MCF 10A (cell line): ENCODE results near the gene GTF2A1L. TPM values are rescaled to one million over a fixed set of nuclear protein-coding genes. Genes with fewer than 3 reads are reported as not detected.

Experiments
- BruUV-seq: library from RNA; stranded (reverse); fragments of 400-500 nt; replicated peaks from 2 replicates; lab custom pipeline; 2021; lab: Mats Ljungman, UMichigan
- CTCF ChIA-PET: fragments of 300-600 bp; sonication (Branson Sonifier 250); formaldehyde crosslinking; extraction: SDS; loops from one replicate; lab custom pipeline; 2021; ENCODE audit warnings: antibody characterized with exemption, inconsistent platforms; lab: Yijun Ruan, JAX
- POLR2A ChIA-PET: fragments of 300-600, 350-650 bp; sonication (Branson Sonifier 250); formaldehyde crosslinking; extraction: SDS; loops from one replicate; lab custom pipeline; 2020; ENCODE audit warnings: antibody characterized with exemption, inconsistent platforms; lab: Yijun Ruan, JAX
- DNase-seq: peaks from one replicate; pipeline ENCODE4 v3.0.0-alpha.2; 2018; ENCODE audit not compliant: unreplicated experiment
- H3K27ac Mint-ChIP-seq: one replicate; pipeline ENCODE4 v1.8.0; 2022; ENCODE audit warnings: mild to moderate bottlenecking, low read depth, mixed read lengths; ENCODE audit not compliant: unreplicated experiment
- H3K27me3 Mint-ChIP-seq: one replicate; pipeline ENCODE4 v1.8.0; 2022; ENCODE audit warnings: mixed read lengths; ENCODE audit not compliant: insufficient read depth, unreplicated experiment
- H3K36me3 Mint-ChIP-seq: one replicate; pipeline ENCODE4 v1.8.0; 2022; ENCODE audit warnings: mild to moderate bottlenecking, moderate library complexity, mixed read lengths; ENCODE audit not compliant: insufficient read depth, unreplicated experiment
- H3K4me1 Mint-ChIP-seq: one replicate; pipeline ENCODE4 v1.8.0; 2022; ENCODE audit warnings: mixed read lengths; ENCODE audit not compliant: insufficient read depth, unreplicated experiment
- H3K4me3 Mint-ChIP-seq: one replicate; pipeline ENCODE4 v1.8.0; 2022; ENCODE audit warnings: mild to moderate bottlenecking, moderate library complexity, mixed read lengths; ENCODE audit not compliant: unreplicated experiment
- H3K9me3 Mint-ChIP-seq: one replicate; pipeline ENCODE4 v1.8.0; 2022; ENCODE audit warnings: mixed read lengths; ENCODE audit not compliant: unreplicated experiment
- intact Hi-C: fragments of 100-400 bp; cut with micrococcal nuclease; formaldehyde crosslinking; loops from 2 replicates; pipeline ENCODE4 v1.14.1; 2022
- total RNA-seq: library from RNA; stranded (reverse); gene quantifications from 2 replicates; pipeline ENCODE4 v1.2.3, GENCODE V29; 2022
- TF ChIP-seq, protein P1 (sequence below): fragments of 200-600 bp; IDR thresholded peaks from one replicate; pipeline ENCODE4 v1.8.0; 2022; ENCODE audit warnings: antibody characterized with exemption, mild to moderate bottlenecking; ENCODE audit not compliant: unreplicated experiment

GTF2A1L gene
- total RNA-seq, 1 experiment from 2014 or later: not detected

DNA sequence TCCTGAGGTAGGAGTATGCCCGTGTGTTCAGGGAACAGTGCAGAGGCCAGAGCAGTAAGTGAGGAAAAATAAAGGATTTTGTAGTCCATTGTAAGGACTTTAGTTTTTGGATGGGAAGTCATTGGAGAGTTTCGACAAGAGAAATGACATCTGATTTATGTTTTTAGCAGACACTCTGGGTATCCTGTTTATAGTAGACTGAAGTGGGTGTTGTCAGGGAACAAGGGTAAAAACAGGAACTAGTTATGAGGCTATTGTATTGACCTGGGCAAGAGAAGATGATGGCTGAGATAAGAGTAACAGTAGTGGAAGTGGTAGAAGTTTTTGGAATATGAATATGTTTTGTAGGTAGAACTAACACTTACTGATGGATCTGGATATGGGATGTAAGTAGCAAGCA is 59.8 kb downstream of the GTF2A1L start:
- Mint-ChIP-seq H3K27ac (no peak overlapping the region), H3K27me3 (no peaks in the 10 kb centered on the region), H3K4me3 (no peak overlapping the region), H3K36me3 (no peaks in the 10 kb centered on the region), H3K4me1 (no peaks in the 10 kb centered on the region), H3K9me3 (no peaks in the 10 kb centered on the region)
- BruUV-seq: no TSS peak
- intact Hi-C loops: no loop called here
- no peak for DNase-seq
- ChIA-PET CTCF (no interaction called here), POLR2A (no interaction called here)
- TF ChIP-seq, protein P1, sequence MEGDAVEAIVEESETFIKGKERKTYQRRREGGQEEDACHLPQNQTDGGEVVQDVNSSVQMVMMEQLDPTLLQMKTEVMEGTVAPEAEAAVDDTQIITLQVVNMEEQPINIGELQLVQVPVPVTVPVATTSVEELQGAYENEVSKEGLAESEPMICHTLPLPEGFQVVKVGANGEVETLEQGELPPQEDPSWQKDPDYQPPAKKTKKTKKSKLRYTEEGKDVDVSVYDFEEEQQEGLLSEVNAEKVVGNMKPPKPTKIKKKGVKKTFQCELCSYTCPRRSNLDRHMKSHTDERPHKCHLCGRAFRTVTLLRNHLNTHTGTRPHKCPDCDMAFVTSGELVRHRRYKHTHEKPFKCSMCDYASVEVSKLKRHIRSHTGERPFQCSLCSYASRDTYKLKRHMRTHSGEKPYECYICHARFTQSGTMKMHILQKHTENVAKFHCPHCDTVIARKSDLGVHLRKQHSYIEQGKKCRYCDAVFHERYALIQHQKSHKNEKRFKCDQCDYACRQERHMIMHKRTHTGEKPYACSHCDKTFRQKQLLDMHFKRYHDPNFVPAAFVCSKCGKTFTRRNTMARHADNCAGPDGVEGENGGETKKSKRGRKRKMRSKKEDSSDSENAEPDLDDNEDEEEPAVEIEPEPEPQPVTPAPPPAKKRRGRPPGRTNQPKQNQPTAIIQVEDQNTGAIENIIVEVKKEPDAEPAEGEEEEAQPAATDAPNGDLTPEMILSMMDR: no peak

DNA sequence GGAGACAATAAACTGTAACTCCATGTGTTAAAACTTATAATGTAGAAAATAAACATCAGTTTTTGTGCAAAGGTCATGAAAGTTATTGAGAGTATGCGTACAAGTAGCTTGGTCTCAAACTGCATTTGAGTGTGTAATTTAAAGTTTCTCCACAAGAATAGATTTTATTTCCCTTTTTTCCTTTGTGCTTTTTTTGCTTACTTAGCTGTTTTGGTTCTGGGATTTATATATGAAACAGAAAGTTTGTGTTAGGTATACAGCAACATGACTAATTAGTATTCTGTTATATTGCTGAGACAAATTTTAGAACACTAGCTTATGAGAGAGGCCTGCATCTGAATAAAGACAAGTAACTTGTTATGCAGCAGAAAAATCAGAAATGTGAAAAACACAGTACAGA is 67.5 kb downstream of the GTF2A1L start:
- TF ChIP-seq, protein P1: no peak
- H3K4me1 Mint-ChIP-seq: no peaks in the 10 kb centered on the region
- no peaks in the 10 kb centered on the region for H3K36me3 Mint-ChIP-seq
- no TSS peak for BruUV-seq
- intact Hi-C loops: no loop called here
- H3K4me3 Mint-ChIP-seq: no peak overlapping the region
- H3K9me3 Mint-ChIP-seq: peaks cover 6% of the 10 kb centered on the region
- no peaks in the 10 kb centered on the region for H3K27me3 Mint-ChIP-seq
- CTCF ChIA-PET: interaction anchor here (0.6 to 0.7 kb wide), 3 partner anchors 21 to 1808 kb away, joined by 3 read pairs; no protein-coding TSS in a partner anchor
- POLR2A ChIA-PET: interaction anchor here (0.6 kb wide), 1 partner anchor 147 kb away, joined by 3 read pairs; no protein-coding TSS in a partner anchor
- no peak for DNase-seq
- no peak overlapping the region for H3K27ac Mint-ChIP-seq

DNA sequence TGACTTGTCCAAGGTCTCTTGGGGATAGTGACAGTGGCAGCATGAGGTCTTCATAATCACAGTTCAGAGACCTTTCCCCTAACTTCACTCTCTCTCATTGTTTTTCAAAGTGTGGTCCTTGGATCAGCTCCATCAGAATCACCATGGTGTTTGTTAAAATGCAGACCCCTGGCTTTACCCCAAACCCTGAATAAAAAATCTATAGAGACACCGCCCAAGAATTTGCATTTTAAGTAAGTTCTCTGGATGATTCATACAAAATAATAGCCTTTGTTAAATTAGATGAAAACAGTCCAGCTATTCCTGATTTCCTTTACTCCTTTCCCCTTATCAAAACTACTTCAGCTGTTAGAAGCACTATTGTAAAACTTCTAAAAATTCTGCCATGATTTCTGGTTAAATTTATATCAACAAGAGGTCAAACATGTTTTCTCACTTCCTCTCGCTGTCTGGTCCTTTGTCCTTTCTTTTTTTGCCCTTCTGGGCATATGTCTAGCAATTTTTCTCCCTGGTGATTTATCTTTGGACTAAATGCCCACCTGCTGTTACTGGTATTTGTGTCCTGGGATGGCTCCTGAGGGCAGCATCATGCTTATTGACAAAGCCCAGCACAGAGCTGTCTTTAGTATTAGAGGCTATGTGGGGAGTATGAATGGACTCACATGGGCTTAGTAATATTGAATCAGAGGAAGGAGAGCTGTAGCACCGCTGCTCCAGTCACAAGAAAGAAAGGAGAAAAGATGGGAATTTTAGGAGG is 74.5 kb downstream of the GTF2A1L start:
- no peak overlapping the region for H3K27ac Mint-ChIP-seq
- H3K4me3 Mint-ChIP-seq: no peak overlapping the region
- ChIA-PET CTCF (no interaction called here), POLR2A (no interaction called here)
- BruUV-seq: no TSS peak
- TF ChIP-seq, protein P1: no peak
- no peaks in the 10 kb centered on the region for H3K27me3 Mint-ChIP-seq
- intact Hi-C loops: no loop called here
- H3K9me3 Mint-ChIP-seq: no peaks in the 10 kb centered on the region
- H3K4me1 Mint-ChIP-seq: no peaks in the 10 kb centered on the region
- no peak for DNase-seq
- no peaks in the 10 kb centered on the region for H3K36me3 Mint-ChIP-seq

DNA sequence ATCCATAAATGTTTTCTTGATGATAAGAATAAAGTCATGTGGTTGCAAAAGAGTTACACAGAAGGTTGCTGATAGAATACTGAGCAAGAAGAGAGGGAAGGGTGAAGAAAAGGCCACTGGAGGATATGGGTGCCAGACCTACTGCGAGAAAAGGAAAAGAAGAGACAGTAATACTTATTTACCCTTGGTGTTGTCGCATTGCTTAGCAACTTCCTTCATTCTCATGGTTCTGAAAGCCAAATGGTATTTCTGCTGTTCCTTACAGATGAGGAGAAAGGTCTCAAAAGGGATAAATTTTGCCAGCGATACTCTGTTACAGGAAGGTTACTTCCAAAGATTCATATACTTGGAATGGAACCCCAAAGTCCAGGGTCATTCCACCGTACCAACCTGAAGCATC is 75.4 kb downstream of the GTF2A1L start:
- Mint-ChIP-seq H3K36me3 (no peaks in the 10 kb centered on the region), H3K4me1 (no peaks in the 10 kb centered on the region), H3K4me3 (no peak overlapping the region), H3K27me3 (no peaks in the 10 kb centered on the region), H3K9me3 (no peaks in the 10 kb centered on the region), H3K27ac (no peak overlapping the region)
- TF ChIP-seq, protein P1: no peak
- CTCF ChIA-PET: no interaction called here
- intact Hi-C loops: no loop called here
- no peak for DNase-seq
- no TSS peak for BruUV-seq
- POLR2A ChIA-PET: interaction anchor here (0.6 kb wide), 1 partner anchor 1778 kb away, joined by 3 read pairs; no protein-coding TSS in a partner anchor
